Measurements from ENCODE around the gene CTSZ.

- TF ChIP-seq CSRNP3 (CRISPR knock-in tag; IDR thresholded peaks at IDR 0.05) (no peak), TSHZ2 (CRISPR knock-in tag; IDR thresholded peaks at IDR 0.05) (no peak), RARB (CRISPR knock-in tag; IDR thresholded peaks at IDR 0.05) (no peak), ZNF8 (CRISPR knock-in tag; IDR thresholded peaks at IDR 0.05) (no peak), ARNTL (CRISPR knock-in tag; IDR thresholded peaks at IDR 0.05; ENCODE audit: borderline replicate concordance, low read depth) (no peak), ZC3H10 (CRISPR knock-in tag; IDR thresholded peaks at IDR 0.05) (no peak), OSR1 (CRISPR knock-in tag; IDR thresholded peaks at IDR 0.05) (no peak), ZFP30 (CRISPR knock-in tag; IDR thresholded peaks at IDR 0.05) (no peak), BACH2 (CRISPR knock-in tag; IDR thresholded peaks at IDR 0.05; ENCODE audit: borderline replicate concordance) (no peak), CREB5 (CRISPR knock-in tag; IDR thresholded peaks at IDR 0.05; ENCODE audit: low read depth) (no peak), ESRRG (CRISPR knock-in tag; IDR thresholded peaks at IDR 0.05) (no peak), ZFP3 (CRISPR knock-in tag; IDR thresholded peaks at IDR 0.05) (no peak), TOX (CRISPR knock-in tag; IDR thresholded peaks at IDR 0.05; ENCODE audit: borderline replicate concordance) (no peak), ZNF565 (CRISPR knock-in tag; conservative IDR thresholded peaks at IDR 0.05; ENCODE audit: low read depth) (no peak)
Measured at GRCh38 chr20:58992911-58993310, 14.1 kb downstream of the CTSZ start.

Measured in SK-N-SH treated with all-trans-retinoic acid at 6 μM for 48 hours (cell line).